ENCODE results near the gene NECAP2.

Gene NECAP2

GRCh38 chr1:16418823-16419425 is 21.6 kb upstream of the NECAP2 start:
- Mint-ChIP-seq H3K4me1 (peaks cover 33% of the 10 kb centered on the region), H3K27ac (peak overlapping the region; percentile 83), H3K9me3 (no peaks in the 10 kb centered on the region), H3K4me3 (peak overlapping the region; percentile 2), H3K27me3 (no peaks in the 10 kb centered on the region), H3K36me3 (no peaks in the 10 kb centered on the region)

DNA sequence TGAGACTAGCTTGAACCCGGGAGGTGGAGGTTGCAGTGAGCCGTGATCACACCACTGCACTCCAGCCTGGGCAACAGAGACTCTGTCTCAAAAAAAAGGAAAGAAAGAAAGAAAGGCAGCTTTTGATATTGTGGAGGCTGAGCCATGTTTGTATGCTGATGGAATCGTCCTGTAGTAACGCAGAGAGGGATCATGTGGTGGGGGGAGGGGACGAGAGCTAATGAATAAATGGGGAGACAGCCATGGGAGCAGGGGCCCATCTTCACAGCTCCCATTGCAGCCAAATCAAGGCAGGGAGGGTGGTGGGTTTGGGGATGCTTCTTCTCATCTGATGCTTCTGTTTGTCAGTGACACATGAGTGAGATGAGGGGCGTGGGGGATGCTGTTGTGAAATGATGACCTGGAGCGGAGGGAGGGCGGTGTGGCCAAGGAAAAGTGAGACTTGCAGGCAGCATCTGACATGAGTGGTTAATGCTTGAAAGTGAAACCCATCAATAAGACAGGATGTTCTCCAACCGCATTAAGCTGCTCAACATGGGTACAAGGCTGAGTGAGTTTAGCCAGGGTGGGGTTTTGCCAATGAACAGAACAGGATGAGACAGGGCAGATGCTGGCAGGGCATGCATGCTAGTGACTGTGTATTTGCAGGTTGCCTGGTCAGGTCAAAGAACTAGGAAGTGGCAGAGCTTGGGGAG is 20.0 kb upstream of the NECAP2 start:
- H3K9me3 Mint-ChIP-seq: no peaks in the 10 kb centered on the region
- H3K27me3 Mint-ChIP-seq: no peaks in the 10 kb centered on the region
- H3K27ac Mint-ChIP-seq: peak overlapping the region; percentile 36
- peaks cover 33% of the 10 kb centered on the region for H3K4me1 Mint-ChIP-seq
- no peaks in the 10 kb centered on the region for H3K36me3 Mint-ChIP-seq
- H3K4me3 Mint-ChIP-seq: peak overlapping the region; percentile 56

GRCh38 chr1:16421201-16421600 is 19.3 kb upstream of the NECAP2 start:
- H3K4me1 Mint-ChIP-seq: peaks cover 33% of the 10 kb centered on the region
- H3K4me3 Mint-ChIP-seq: peak overlapping the region; percentile 56
- peak overlapping the region; percentile 88 for H3K27ac Mint-ChIP-seq
- H3K27me3 Mint-ChIP-seq: no peaks in the 10 kb centered on the region
- no peaks in the 10 kb centered on the region for H3K36me3 Mint-ChIP-seq
- H3K9me3 Mint-ChIP-seq: no peaks in the 10 kb centered on the region

GRCh38 chr1:16422041-16422440 is 18.5 kb upstream of the NECAP2 start:
- Mint-ChIP-seq H3K27ac (peak overlapping the region; percentile 80), H3K27me3 (no peaks in the 10 kb centered on the region), H3K4me3 (no peak overlapping the region), H3K36me3 (no peaks in the 10 kb centered on the region), H3K9me3 (no peaks in the 10 kb centered on the region), H3K4me1 (peaks cover 33% of the 10 kb centered on the region)

GRCh38 chr1:16425125-16426025 is 15.1 kb upstream of the NECAP2 start:
- no peaks in the 10 kb centered on the region for H3K27me3 Mint-ChIP-seq
- H3K36me3 Mint-ChIP-seq: no peaks in the 10 kb centered on the region
- no peak overlapping the region for H3K27ac Mint-ChIP-seq
- H3K4me1 Mint-ChIP-seq: peaks cover 14% of the 10 kb centered on the region
- H3K9me3 Mint-ChIP-seq: no peaks in the 10 kb centered on the region
- no peak overlapping the region for H3K4me3 Mint-ChIP-seq

- Mint-ChIP-seq H3K27ac (no peak overlapping the region), H3K4me3 (no peak overlapping the region), H3K4me1 (no peaks in the 10 kb centered on the region), H3K27me3 (no peaks in the 10 kb centered on the region), H3K9me3 (no peaks in the 10 kb centered on the region), H3K36me3 (no peaks in the 10 kb centered on the region)
Measured at GRCh38 chr1:16430606-16431005, 9.9 kb upstream of the NECAP2 start.

DNA sequence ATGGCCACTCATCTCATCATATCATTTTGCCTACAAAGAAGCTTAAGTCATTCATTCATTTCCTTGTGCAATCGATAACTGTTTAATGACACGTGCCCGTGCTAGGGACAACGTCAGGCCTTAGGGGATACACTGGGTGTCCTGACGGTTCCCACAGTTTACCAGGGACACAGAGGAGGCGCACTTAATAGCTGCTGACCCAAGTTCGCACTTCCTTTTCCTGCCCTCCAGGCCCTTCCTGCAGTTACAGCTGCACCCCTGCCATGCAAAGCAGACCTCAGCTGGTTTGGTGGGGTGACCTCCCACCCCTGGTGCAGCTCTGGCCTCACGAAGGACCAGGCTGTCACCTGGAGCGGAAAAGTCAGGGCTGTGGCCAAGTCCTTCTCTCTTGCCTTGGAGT is 7.5 kb upstream of the NECAP2 start:
- Mint-ChIP-seq H3K27me3 (no peaks in the 10 kb centered on the region), H3K27ac (peak overlapping the region; percentile 30), H3K9me3 (no peaks in the 10 kb centered on the region), H3K4me3 (no peak overlapping the region), H3K4me1 (no peaks in the 10 kb centered on the region), H3K36me3 (no peaks in the 10 kb centered on the region)

GRCh38 chr1:16434007-16434406 is 6.5 kb upstream of the NECAP2 start:
- H3K27ac Mint-ChIP-seq: no peak overlapping the region
- H3K9me3 Mint-ChIP-seq: no peaks in the 10 kb centered on the region
- H3K4me3 Mint-ChIP-seq: no peak overlapping the region

GRCh38 chr1:16434501-16434900 is 6.0 kb upstream of the NECAP2 start:
- no peaks in the 10 kb centered on the region for H3K27me3 Mint-ChIP-seq
- no peaks in the 10 kb centered on the region for H3K36me3 Mint-ChIP-seq
- no peaks in the 10 kb centered on the region for H3K4me1 Mint-ChIP-seq
- H3K9me3 Mint-ChIP-seq: no peaks in the 10 kb centered on the region
- H3K4me3 Mint-ChIP-seq: no peak overlapping the region
- no peak overlapping the region for H3K27ac Mint-ChIP-seq

More at GRCh38 chr1:16434007-16434406, 6.5 kb upstream of the NECAP2 start:
- no peaks in the 10 kb centered on the region for H3K36me3 Mint-ChIP-seq
- no peaks in the 10 kb centered on the region for H3K4me1 Mint-ChIP-seq
- no peaks in the 10 kb centered on the region for H3K27me3 Mint-ChIP-seq

DNA sequence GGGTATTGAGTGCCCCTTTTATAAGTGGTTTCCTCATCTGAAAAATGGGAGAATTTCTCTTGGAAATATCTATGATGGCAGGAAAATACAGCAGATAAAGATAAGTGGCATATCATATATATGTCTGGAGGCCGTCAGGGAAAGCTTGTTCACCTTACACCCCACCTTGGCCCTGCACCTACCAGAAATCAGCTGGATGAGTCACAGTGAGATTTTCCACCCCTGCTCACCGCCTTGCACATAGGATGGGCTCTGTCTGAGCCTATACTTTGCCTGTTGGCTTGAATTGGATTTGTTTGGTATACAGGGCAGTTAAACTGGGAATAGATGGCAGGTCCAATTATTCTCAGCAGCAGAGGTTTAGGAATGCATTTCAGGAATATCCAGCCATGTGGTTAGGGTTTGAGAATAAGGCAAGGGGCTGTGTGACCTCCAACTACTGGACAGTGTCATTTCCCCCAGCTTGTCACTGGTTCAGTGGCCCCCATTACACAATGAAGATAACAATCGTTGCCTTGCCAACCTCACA is 3.5 kb upstream of the NECAP2 start, which contains the start of gene SPATA21:
Gene SPATA21 (minus strand): TSS at position 479 of the 529 bp plus-strand sequence. CDS start 6,053 bp downstream, outside the sequence.
- H3K4me1 Mint-ChIP-seq: peaks cover 16% of the 10 kb centered on the region
- H3K27me3 Mint-ChIP-seq: no peaks in the 10 kb centered on the region
- H3K27ac Mint-ChIP-seq: no peak within 1 kb of the TSS
- no peak within 1 kb of the TSS for H3K4me3 Mint-ChIP-seq
- H3K36me3 Mint-ChIP-seq: no peaks in the 10 kb centered on the region
- H3K9me3 Mint-ChIP-seq: no peaks in the 10 kb centered on the region

- Mint-ChIP-seq H3K36me3 (no peaks in the 10 kb centered on the region), H3K27ac (no peak overlapping the region), H3K4me1 (peaks cover 30% of the 10 kb centered on the region), H3K27me3 (no peaks in the 10 kb centered on the region), H3K4me3 (no peak overlapping the region), H3K9me3 (no peaks in the 10 kb centered on the region)
Measured at GRCh38 chr1:16438516-16438915, 2.0 kb upstream of the NECAP2 start.

DNA sequence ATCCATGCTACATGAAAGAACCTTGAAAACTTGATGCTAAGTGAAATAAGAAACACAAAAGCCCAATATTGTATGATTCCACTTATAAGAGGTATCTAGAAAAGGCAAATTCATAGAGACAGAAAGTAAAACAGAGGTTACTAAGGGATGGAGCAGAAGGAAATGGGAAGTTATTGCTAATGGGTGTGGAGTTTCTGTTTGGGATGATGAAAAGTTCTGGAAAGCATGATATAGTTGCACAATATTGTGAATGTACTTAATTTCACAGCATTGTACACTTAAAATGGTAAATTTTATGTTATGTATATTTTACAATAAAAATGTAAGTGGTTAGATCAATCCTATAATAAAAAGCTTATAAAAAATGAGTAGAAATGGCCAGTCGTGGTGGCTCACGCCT is 1.6 kb upstream of the NECAP2 start:
- Mint-ChIP-seq H3K27me3 (no peaks in the 10 kb centered on the region), H3K36me3 (no peaks in the 10 kb centered on the region), H3K4me1 (peaks cover 34% of the 10 kb centered on the region), H3K27ac (peak overlapping the region; percentile 31), H3K9me3 (no peaks in the 10 kb centered on the region), H3K4me3 (no peak overlapping the region)

- Mint-ChIP-seq H3K27ac (peak overlapping the region; percentile 99), H3K4me1 (peaks cover 43% of the 10 kb centered on the region), H3K27me3 (no peaks in the 10 kb centered on the region)
Measured at GRCh38 chr1:16440131-16440469, 424 bp upstream of the NECAP2 start.

GRCh38 chr1:16441282-16441665 is 750 bp downstream of the NECAP2 start:
- Mint-ChIP-seq H3K27ac (peak overlapping the region; percentile 94), H3K36me3 (peaks cover 4% of the 10 kb centered on the region), H3K4me1 (peaks cover 45% of the 10 kb centered on the region), H3K27me3 (no peaks in the 10 kb centered on the region), H3K4me3 (peak overlapping the region; percentile 94), H3K9me3 (no peaks in the 10 kb centered on the region)

More at GRCh38 chr1:16440131-16440469, 424 bp upstream of the NECAP2 start:
- Mint-ChIP-seq H3K4me3 (peak overlapping the region; percentile 94), H3K36me3 (peaks cover 4% of the 10 kb centered on the region), H3K9me3 (no peaks in the 10 kb centered on the region)

DNA sequence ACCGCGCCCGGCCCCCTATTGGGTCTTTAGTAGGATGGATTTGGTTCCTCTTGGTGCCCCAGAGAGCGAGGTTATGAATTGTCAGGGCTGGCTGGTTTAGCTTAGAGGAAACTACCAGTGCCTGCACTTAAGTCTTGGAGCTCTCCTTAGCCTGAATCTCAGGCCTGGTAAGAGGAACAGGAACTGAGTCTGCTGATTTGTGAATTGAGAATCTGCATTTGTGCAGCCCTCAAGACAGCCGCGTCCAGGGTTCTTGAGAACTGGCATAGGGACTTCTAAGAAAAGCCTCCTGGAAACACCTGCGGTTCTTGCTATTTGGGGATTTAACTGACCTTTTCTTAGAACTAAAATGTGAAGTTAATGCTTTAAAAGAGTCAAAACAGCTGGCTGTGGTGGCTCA is 1.7 kb downstream of the NECAP2 start:
- Mint-ChIP-seq H3K4me3 (peak overlapping the region; percentile 94), H3K27ac (no peak overlapping the region), H3K27me3 (no peaks in the 10 kb centered on the region), H3K4me1 (peaks cover 47% of the 10 kb centered on the region), H3K9me3 (no peaks in the 10 kb centered on the region), H3K36me3 (peaks cover 4% of the 10 kb centered on the region)
